B cell (primary cell): ENCODE data around the gene C19orf47. TPM values are rescaled to one million over a fixed set of nuclear protein-coding genes. Genes with fewer than 3 reads are reported as not detected.

Experiments
- ATAC-seq: fragments of 200-7000 bp; cut with Tn5 transposase; one replicate; pipeline ENCODE4 v1.10.0; 2021; ENCODE audit warnings: low read depth, mild to moderate bottlenecking, moderate number of reproducible peaks, moderate library complexity
- CTCF ChIA-PET: fragments of 350-600 bp; sonication (Branson Sonifier 250); formaldehyde crosslinking; loops from one replicate; lab custom pipeline; 2021; ENCODE audit warnings: antibody characterized with exemption, inconsistent platforms; lab: Charles Lee
- POLR2A ChIA-PET: fragments of 350-600 bp; sonication (Branson Sonifier 250); formaldehyde crosslinking; loops from one replicate; lab custom pipeline; 2021; ENCODE audit warnings: antibody characterized with exemption; lab: Charles Lee
- DNase-seq: peaks from one replicate; pipeline ENCODE4 v3.0.0; 2013
- H2AFZ ChIP-seq: 2 replicates; pipeline ENCODE4 v1.6.1; 2012; ENCODE audit warnings: mild to moderate bottlenecking, low read depth, low read length; ENCODE audit not compliant: insufficient read depth, poor library complexity, severe bottlenecking
- H3K27ac ChIP-seq, 2 donors: 1 replicate in 1 of 2; 2 replicates in 1 of 2; pipeline ENCODE4 v1.5.1; 2012 to 2013; ENCODE audit warnings: low read length in 2 of 2, mild to moderate bottlenecking in 2 of 2, moderate library complexity in 1 of 2
- H3K27me3 ChIP-seq, 4 experiments: fragments of 200-600 bp in 1 of 4; sonication (generic) in 1 of 4; replicated peaks in 1 of 4; 1 replicate in 2 of 4; 2 replicates in 2 of 4; pipeline versions ENCODE4 v1.6.1 to v1.7.0; 2013 to 2016; ENCODE audit warnings: low read length in 3 of 4, mild to moderate bottlenecking in 2 of 4, mixed read lengths in 1 of 4, moderate library complexity in 1 of 4; ENCODE audit not compliant: insufficient read depth in 4 of 4, control insufficient read depth in 3 of 4; ENCODE audit errors: control extremely low read depth in 1 of 4
- H3K36me3 ChIP-seq, 2 experiments: replicated peaks in 1 of 2; 1 replicate in 1 of 2; 2 replicates in 1 of 2; pipeline versions ENCODE4 v1.6.1 to v1.7.1; 2013; ENCODE audit warnings: low read length in 1 of 2; ENCODE audit not compliant: insufficient read depth in 2 of 2, control insufficient read depth in 1 of 2; ENCODE audit errors: control extremely low read depth in 1 of 2, extremely low read depth in 1 of 2
- H3K4me1 ChIP-seq, 2 donors: fragments of 200-600 bp in 1 of 2; sonication (generic) in 1 of 2; 1 replicate in 1 of 2; 2 replicates in 1 of 2; pipeline versions ENCODE4 v1.5.1 to v1.6.1; 2013 to 2017; ENCODE audit warnings: low read length in 2 of 2; ENCODE audit not compliant: control insufficient read depth in 2 of 2, insufficient read depth in 2 of 2
- H3K4me2 ChIP-seq: replicated peaks from 2 replicates; pipeline ENCODE3; 2012; ENCODE audit warnings: mild to moderate bottlenecking, low read depth, low read length; ENCODE audit not compliant: poor library complexity, severe bottlenecking
- H3K4me3 ChIP-seq, 5 experiments: fragments of 200-600 bp in 1 of 5; sonication (generic) in 1 of 5; 1 replicate in 3 of 5; 2 replicates in 2 of 5; pipeline versions ENCODE4 v1.5.1 to v1.7.0; 2011 to 2016; ENCODE audit warnings: low read length in 4 of 5, mild to moderate bottlenecking in 4 of 5, low read depth in 2 of 5, control low read depth in 1 of 5, moderate library complexity in 1 of 5; ENCODE audit not compliant: insufficient read depth in 1 of 5; ENCODE audit errors: control extremely low read depth in 1 of 5, extremely low read depth in 1 of 5
- H3K79me2 ChIP-seq: fragments of 200-600 bp; sonication (generic); one replicate; pipeline ENCODE4 v1.6.0; 2016; ENCODE audit warnings: low read length; ENCODE audit not compliant: control insufficient read depth, insufficient read depth
- H3K9ac ChIP-seq: fragments of 200-600 bp; sonication (generic); 2 replicates; pipeline ENCODE4 v1.6.1; 2017; ENCODE audit warnings: mild to moderate bottlenecking, low read length, moderate library complexity
- H3K9me3 ChIP-seq, 3 donors: one replicate each; pipeline versions ENCODE4 v1.6.1 to v1.7.1; 2013; ENCODE audit warnings: low read length in 2 of 3; ENCODE audit not compliant: control insufficient read depth in 2 of 3, insufficient read depth in 1 of 3; ENCODE audit errors: control extremely low read depth in 1 of 3
- H4K20me1 ChIP-seq: 2 replicates; pipeline ENCODE4 v1.6.0; 2012; ENCODE audit warnings: mild to moderate bottlenecking, low read length; ENCODE audit not compliant: insufficient read depth, control insufficient read depth, poor library complexity, severe bottlenecking
- H3K27ac Mint-ChIP-seq: one replicate; pipeline ENCODE4 v1.8.0; 2021; ENCODE audit warnings: mixed read lengths
- H3K27me3 Mint-ChIP-seq: one replicate; pipeline ENCODE4 v1.8.0; 2021; ENCODE audit warnings: mixed read lengths
- H3K4me1 Mint-ChIP-seq: one replicate; pipeline ENCODE4 v1.8.0; 2021; ENCODE audit warnings: mixed read lengths
- H3K4me3 Mint-ChIP-seq: one replicate; pipeline ENCODE4 v1.8.0; 2021; ENCODE audit warnings: mixed read lengths
- H3K9me3 Mint-ChIP-seq: one replicate; pipeline ENCODE4 v1.8.0; 2022; ENCODE audit warnings: mixed read lengths; ENCODE audit not compliant: insufficient read depth
- CTCF ChIP-seq: fragments of 200-600 bp; IDR thresholded peaks from one replicate; pipeline ENCODE4 v1.8.0; 2022; ENCODE audit warnings: antibody characterized with exemption, mild to moderate bottlenecking
- EZH2 ChIP-seq: IDR thresholded peaks from 2 replicates; pipeline ENCODE4 v1.6.1; 2012; ENCODE audit warnings: borderline replicate concordance, low read depth, mild to moderate bottlenecking, moderate library complexity, low read length; ENCODE audit not compliant: insufficient read depth, poor library complexity, severe bottlenecking
- WGBS: methylation state at CpG from one replicate; pipeline ENCODE4 v1.1.5; 2013; ENCODE audit warnings: missing lambda C conversion rate; ENCODE audit not compliant: insufficient coverage; 5-methylcytosine and 5-hydroxymethylcytosine counted together
- intact Hi-C: fragments of 100-400 bp; cut with micrococcal nuclease; formaldehyde crosslinking; loops from one replicate; pipeline ENCODE4 v1.10.0; 2022
- polyA plus RNA-seq: library from polyadenylated mRNA; depleted of rRNA; stranded (reverse); fragments of >200 nt; gene quantifications from 2 replicates; pipeline ENCODE4 v1.2.3, GENCODE V29; 2012
- total RNA-seq, 2 donors: library from RNA; stranded (reverse); fragments of 120-200 nt in 1 of 2; gene quantifications; 1 replicate in 1 of 2; 2 replicates in 1 of 2; pipeline versions ENCODE4 v1.2.3 to v1.2.4, GENCODE V29; 2013 to 2022

The C19orf47 gene
- total and polyA plus RNA-seq, 2 donors (not counting 1 experiment from before 2014, with no cell fraction given) = 12.7 to 16.7 TPM

GRCh38 chr19:40279761-40280607, 68.2 kb downstream of the C19orf47 start:
- peak overlapping the region in 1 of 5 experiments; percentile 0 for H3K4me3 ChIP-seq
- peak overlapping the region; percentile 38 for H3K9ac ChIP-seq
- Mint-ChIP-seq H3K4me3 (peak overlapping the region; percentile 83), H3K27me3 (no peaks in the 10 kb centered on the region), H3K27ac (peak overlapping the region; percentile 93), H3K4me1 (peaks cover 77% of the 10 kb centered on the region), H3K9me3 (no peaks in the 10 kb centered on the region)
- ChIA-PET POLR2A (interaction anchor here (0.5 to 0.7 kb wide), 3 partner anchors 45 to 983 kb away, joined by 3 to 6 read pairs (median 4); no protein-coding TSS in a partner anchor), CTCF (interaction anchor here (1.0 to 1.8 kb wide), 3 partner anchors 15 to 25 kb away, joined by 3 to 7 read pairs (median 4); no protein-coding TSS in a partner anchor)
- no peak overlapping the region for H2AFZ ChIP-seq
- H3K9me3 ChIP-seq = no peaks in the 10 kb centered on the region
- intact Hi-C loops = loop anchor here (10.0 kb wide), 1 partner anchor 985 kb away; the partner anchor contains the start of gene HNRNPUL1
- TF ChIP-seq EZH2 (no peak), CTCF (no peak)
- H3K79me2 ChIP-seq = peaks cover 98% of the 10 kb centered on the region
- peaks cover 54% of the 10 kb centered on the region for H4K20me1 ChIP-seq
- H3K4me1 ChIP-seq = peaks cover 53 to 75% of the 10 kb centered on the region in 2 donors
- DNase-seq (peak; percentile 62), ATAC-seq (no peak)
- peak overlapping the region; percentile 67 for H3K4me2 ChIP-seq
- WGBS = 46% methylated on average over 10 of the region's 17 CpGs
- H3K27me3 ChIP-seq = no peaks in the 10 kb centered on the region
- H3K36me3 ChIP-seq = peaks cover 0 to 3% of the 10 kb centered on the region in 2 experiments
- H3K27ac ChIP-seq = peak overlapping the region; percentile 66 to 100
